SJCRH30 (cell line): ENCODE measurements around the gene BMP6. TPM values are rescaled to one million over a fixed set of nuclear protein-coding genes. Genes with fewer than 3 reads are reported as not detected.

Experiments
- DNase-seq, 2 experiments: peaks; one replicate each; pipeline ENCODE4 v3.0.0-alpha.2; 2015 to 2020
- H3K27ac ChIP-seq: fragments of 250-450 bp; sonication (Bioruptor Pico); 2 replicates; pipeline ENCODE4 v1.5.1; 2020; ENCODE audit warnings: mild to moderate bottlenecking, moderate library complexity
- H3K27me3 ChIP-seq: fragments of 250-450 bp; sonication (Bioruptor Pico); 2 replicates; pipeline ENCODE4 v1.5.1; 2020; ENCODE audit warnings: mild to moderate bottlenecking, moderate library complexity
- H3K36me3 ChIP-seq: fragments of 250-450 bp; sonication (Bioruptor Pico); 2 replicates; pipeline ENCODE4 v1.5.1; 2020; ENCODE audit warnings: mild to moderate bottlenecking, moderate library complexity
- H3K4me1 ChIP-seq: fragments of 250-450 bp; sonication (Bioruptor Pico); 2 replicates; pipeline ENCODE4 v1.5.1; 2020; ENCODE audit warnings: mild to moderate bottlenecking, moderate library complexity
- H3K4me3 ChIP-seq: fragments of 250-450 bp; sonication (Bioruptor Pico); 2 replicates; pipeline ENCODE4 v1.5.1; 2020; ENCODE audit warnings: mild to moderate bottlenecking, moderate library complexity
- H3K9me3 ChIP-seq: fragments of 250-450 bp; sonication (Bioruptor Pico); replicated peaks from 2 replicates; pipeline ENCODE4 v1.5.1; 2020; ENCODE audit warnings: mild to moderate bottlenecking, moderate library complexity
- total RNA-seq: library from RNA; depleted of rRNA; stranded (reverse); fragments of >200 nt; shearing (Covaris generic); gene quantifications from 2 replicates; pipeline ENCODE4 v1.2.3, GENCODE V29; 2014

The BMP6 gene
- total RNA-seq, 1 experiment from 2014 or later: 2.2 TPM

DNA sequence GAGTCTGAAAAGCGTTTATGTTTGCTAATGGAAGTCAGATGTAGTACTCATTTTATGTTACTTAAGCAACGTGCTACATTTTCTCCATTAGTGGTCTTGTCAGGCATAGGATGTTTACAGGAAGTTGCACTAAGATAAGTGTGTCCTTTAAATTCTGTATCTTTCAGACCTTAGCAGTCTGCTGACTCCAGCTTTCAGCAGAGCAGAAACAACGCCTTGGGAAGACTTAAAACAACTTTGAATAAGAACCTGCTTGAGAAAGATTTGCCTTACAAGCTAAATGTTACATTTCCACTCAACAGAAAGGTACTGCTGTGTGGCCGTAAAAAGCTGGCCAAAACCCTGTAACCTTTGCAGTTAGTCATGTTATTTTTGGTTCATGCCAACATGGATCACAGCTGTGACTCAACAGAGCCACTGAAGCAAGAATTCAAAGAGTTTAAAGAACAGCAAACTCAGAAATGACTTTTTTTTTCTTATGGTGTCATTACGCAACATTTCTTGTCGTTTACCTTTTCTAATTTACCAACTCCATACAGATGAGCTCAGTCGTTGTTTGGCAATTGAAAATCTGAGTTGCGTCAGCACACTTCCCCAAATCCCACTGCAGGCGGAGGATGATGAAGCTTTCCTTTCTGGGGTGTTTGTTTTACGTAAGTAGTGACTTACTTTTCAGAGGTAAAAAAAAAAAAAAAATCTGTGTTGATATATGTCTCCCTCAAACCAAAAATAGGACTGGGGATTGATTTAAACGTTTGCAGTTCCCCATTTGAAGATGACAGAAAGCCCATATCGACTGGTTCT is 27.9 kb upstream of the BMP6 start:
- H3K27ac ChIP-seq: no peak overlapping the region
- no peaks in the 10 kb centered on the region for H3K27me3 ChIP-seq
- H3K4me3 ChIP-seq: no peak overlapping the region
- DNase-seq: no peak
- H3K36me3 ChIP-seq: no peaks in the 10 kb centered on the region
- no peaks in the 10 kb centered on the region for H3K9me3 ChIP-seq
- no peaks in the 10 kb centered on the region for H3K4me1 ChIP-seq

GRCh38 chr6:7701212-7701834 is 24.6 kb upstream of the BMP6 start:
- DNase-seq: no peak
- H3K4me3 ChIP-seq: no peak overlapping the region
- no peaks in the 10 kb centered on the region for H3K4me1 ChIP-seq
- no peaks in the 10 kb centered on the region for H3K36me3 ChIP-seq
- H3K27ac ChIP-seq: no peak overlapping the region
- no peaks in the 10 kb centered on the region for H3K27me3 ChIP-seq
- no peaks in the 10 kb centered on the region for H3K9me3 ChIP-seq

GRCh38 chr6:7703148-7703680 is 22.7 kb upstream of the BMP6 start:
- no peaks in the 10 kb centered on the region for H3K4me1 ChIP-seq
- DNase-seq: no peak
- no peaks in the 10 kb centered on the region for H3K9me3 ChIP-seq
- H3K27ac ChIP-seq: no peak overlapping the region
- H3K4me3 ChIP-seq: no peak overlapping the region
- no peaks in the 10 kb centered on the region for H3K27me3 ChIP-seq
- no peaks in the 10 kb centered on the region for H3K36me3 ChIP-seq

- H3K36me3 ChIP-seq: no peaks in the 10 kb centered on the region
- H3K4me3 ChIP-seq: no peak overlapping the region
- H3K9me3 ChIP-seq: no peaks in the 10 kb centered on the region
- no peak for DNase-seq
- no peaks in the 10 kb centered on the region for H3K27me3 ChIP-seq
- H3K27ac ChIP-seq: no peak overlapping the region
- H3K4me1 ChIP-seq: no peaks in the 10 kb centered on the region
These were observed 20.4 kb upstream of the BMP6 start for GRCh38 chr6:7705483-7705882.

DNA sequence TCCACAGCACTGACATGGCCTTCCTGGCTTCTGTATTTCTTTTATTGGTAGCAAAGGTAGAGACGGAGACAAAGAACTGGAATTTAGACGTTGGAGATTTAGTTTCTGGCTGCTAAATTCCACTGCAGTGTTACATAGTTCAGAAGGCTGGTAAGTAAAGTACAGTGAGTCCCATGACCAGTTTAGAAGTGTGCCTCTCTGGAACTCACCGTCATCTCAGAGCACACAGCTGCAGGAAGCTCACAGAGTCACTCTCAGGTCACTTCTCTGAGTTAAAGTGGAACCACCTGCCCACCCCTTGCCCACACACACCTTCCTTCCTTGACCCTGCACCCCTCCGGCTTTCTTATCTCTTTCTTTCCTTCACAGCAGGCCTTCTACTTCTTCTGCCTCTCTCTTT is 19.6 kb upstream of the BMP6 start:
- DNase-seq: no peak
- H3K4me1 ChIP-seq: no peaks in the 10 kb centered on the region

GRCh38 chr6:7707787-7708186 is 18.1 kb upstream of the BMP6 start:
- Histone ChIP-seq H3K4me3 (no peak overlapping the region), H3K27ac (no peak overlapping the region), H3K36me3 (no peaks in the 10 kb centered on the region), H3K4me1 (no peaks in the 10 kb centered on the region), H3K9me3 (no peaks in the 10 kb centered on the region), H3K27me3 (no peaks in the 10 kb centered on the region)
- no peak for DNase-seq

More for the DNA sequence above, 19.6 kb upstream of the BMP6 start:
- no peak overlapping the region for H3K27ac ChIP-seq
- no peaks in the 10 kb centered on the region for H3K27me3 ChIP-seq
- no peaks in the 10 kb centered on the region for H3K9me3 ChIP-seq
- H3K36me3 ChIP-seq: no peaks in the 10 kb centered on the region
- H3K4me3 ChIP-seq: no peak overlapping the region

GRCh38 chr6:7719364-7719850 is 6.5 kb upstream of the BMP6 start:
- Histone ChIP-seq H3K4me1 (no peaks in the 10 kb centered on the region), H3K27me3 (no peaks in the 10 kb centered on the region), H3K36me3 (no peaks in the 10 kb centered on the region), H3K4me3 (no peak overlapping the region), H3K27ac (no peak overlapping the region), H3K9me3 (no peaks in the 10 kb centered on the region)
- DNase-seq: no peak

- Histone ChIP-seq H3K36me3 (no peaks in the 10 kb centered on the region), H3K4me3 (no peak overlapping the region), H3K27me3 (no peaks in the 10 kb centered on the region; the same call in 1 of the 2 replicates), H3K4me1 (no peaks in the 10 kb centered on the region), H3K9me3 (no peaks in the 10 kb centered on the region), H3K27ac (no peak overlapping the region)
- no peak for DNase-seq
These were observed 5.6 kb upstream of the BMP6 start for GRCh38 chr6:7720346-7720745.

DNA sequence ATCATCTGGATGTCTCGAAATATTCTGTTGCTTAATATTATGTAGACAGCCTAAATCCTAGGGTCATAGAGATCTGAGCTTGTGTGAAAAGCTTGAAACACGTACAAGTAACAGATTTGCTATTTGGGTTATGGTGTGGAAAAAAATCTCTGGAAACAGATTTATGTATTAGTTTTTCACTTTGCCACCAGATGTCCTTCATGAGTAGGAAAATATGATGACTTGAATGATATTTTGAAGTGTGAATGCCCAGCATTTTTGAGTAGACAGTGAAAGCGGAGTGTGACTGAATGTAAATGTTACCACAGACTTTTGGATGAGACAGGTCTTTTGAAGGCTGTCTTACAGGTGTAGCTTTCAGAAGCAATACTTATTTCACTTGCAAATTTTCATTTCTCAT is 4.2 kb upstream of the BMP6 start:
- H3K27ac ChIP-seq: no peak overlapping the region
- H3K4me3 ChIP-seq: no peak overlapping the region
- H3K27me3 ChIP-seq: no peaks in the 10 kb centered on the region; the same call in 1 of the 2 replicates
- no peaks in the 10 kb centered on the region for H3K36me3 ChIP-seq
- H3K9me3 ChIP-seq: no peaks in the 10 kb centered on the region
- H3K4me1 ChIP-seq: no peaks in the 10 kb centered on the region
- DNase-seq: peak in 1 of 2 experiments; percentile 24

GRCh38 chr6:7723041-7723447 is 2.9 kb upstream of the BMP6 start:
- DNase-seq: peak; percentile 67 to 77
- no peaks in the 10 kb centered on the region for H3K9me3 ChIP-seq

GRCh38 chr6:7723554-7723953 is 2.3 kb upstream of the BMP6 start:
- Histone ChIP-seq H3K4me3 (no peak overlapping the region), H3K27ac (no peak overlapping the region), H3K27me3 (peaks cover 4% of the 10 kb centered on the region; the same call in 1 of the 2 replicates), H3K4me1 (no peaks in the 10 kb centered on the region), H3K36me3 (no peaks in the 10 kb centered on the region), H3K9me3 (no peaks in the 10 kb centered on the region)
- DNase-seq: no peak

More at GRCh38 chr6:7723041-7723447, 2.9 kb upstream of the BMP6 start:
- H3K4me1 ChIP-seq: no peaks in the 10 kb centered on the region
- no peaks in the 10 kb centered on the region for H3K36me3 ChIP-seq
- H3K27ac ChIP-seq: no peak overlapping the region
- H3K27me3 ChIP-seq: no peaks in the 10 kb centered on the region; the same call in 1 of the 2 replicates
- H3K4me3 ChIP-seq: no peak overlapping the region

GRCh38 chr6:7725412-7725811 is 487 bp upstream of the BMP6 start:
- no peak overlapping the region for H3K27ac ChIP-seq
- peaks cover 4% of the 10 kb centered on the region; the same call in 1 of the 2 replicates for H3K27me3 ChIP-seq
- H3K4me3 ChIP-seq: peak overlapping the region; percentile 61
- no peaks in the 10 kb centered on the region for H3K4me1 ChIP-seq
- no peaks in the 10 kb centered on the region for H3K9me3 ChIP-seq
- DNase-seq: peak; percentile 29 to 39
- no peaks in the 10 kb centered on the region for H3K36me3 ChIP-seq

DNA sequence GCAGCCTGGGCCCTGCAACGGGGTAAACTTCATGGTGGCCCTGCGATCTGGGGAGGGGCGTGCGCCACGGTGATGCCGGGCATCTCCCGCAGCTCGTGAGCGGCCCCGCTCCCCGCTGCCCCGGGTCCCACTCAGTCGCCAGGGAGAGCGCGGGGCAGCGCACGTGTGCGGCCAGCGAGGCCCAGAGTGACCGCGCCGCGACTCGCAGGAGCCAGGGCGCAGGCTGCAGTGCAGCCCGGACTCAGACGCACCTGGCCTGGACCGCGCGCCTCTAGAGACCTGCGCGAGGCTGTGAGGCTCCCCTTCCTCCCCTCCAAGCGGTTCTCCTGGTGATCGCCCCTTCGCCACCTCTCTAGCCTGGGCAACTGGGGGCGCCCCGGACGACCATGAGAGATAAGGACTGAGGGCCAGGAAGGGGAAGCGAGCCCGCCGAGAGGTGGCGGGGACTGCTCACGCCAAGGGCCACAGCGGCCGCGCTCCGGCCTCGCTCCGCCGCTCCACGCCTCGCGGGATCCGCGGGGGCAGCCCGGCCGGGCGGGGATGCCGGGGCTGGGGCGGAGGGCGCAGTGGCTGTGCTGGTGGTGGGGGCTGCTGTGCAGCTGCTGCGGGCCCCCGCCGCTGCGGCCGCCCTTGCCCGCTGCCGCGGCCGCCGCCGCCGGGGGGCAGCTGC is 652 bp downstream of the BMP6 start:
- DNase-seq: peak; percentile 4 to 12
- Histone ChIP-seq H3K4me3 (peak overlapping the region; percentile 61), H3K27me3 (peaks cover 4% of the 10 kb centered on the region; the same call in 1 of the 2 replicates), H3K27ac (no peak overlapping the region), H3K36me3 (no peaks in the 10 kb centered on the region), H3K4me1 (no peaks in the 10 kb centered on the region), H3K9me3 (no peaks in the 10 kb centered on the region)

DNA sequence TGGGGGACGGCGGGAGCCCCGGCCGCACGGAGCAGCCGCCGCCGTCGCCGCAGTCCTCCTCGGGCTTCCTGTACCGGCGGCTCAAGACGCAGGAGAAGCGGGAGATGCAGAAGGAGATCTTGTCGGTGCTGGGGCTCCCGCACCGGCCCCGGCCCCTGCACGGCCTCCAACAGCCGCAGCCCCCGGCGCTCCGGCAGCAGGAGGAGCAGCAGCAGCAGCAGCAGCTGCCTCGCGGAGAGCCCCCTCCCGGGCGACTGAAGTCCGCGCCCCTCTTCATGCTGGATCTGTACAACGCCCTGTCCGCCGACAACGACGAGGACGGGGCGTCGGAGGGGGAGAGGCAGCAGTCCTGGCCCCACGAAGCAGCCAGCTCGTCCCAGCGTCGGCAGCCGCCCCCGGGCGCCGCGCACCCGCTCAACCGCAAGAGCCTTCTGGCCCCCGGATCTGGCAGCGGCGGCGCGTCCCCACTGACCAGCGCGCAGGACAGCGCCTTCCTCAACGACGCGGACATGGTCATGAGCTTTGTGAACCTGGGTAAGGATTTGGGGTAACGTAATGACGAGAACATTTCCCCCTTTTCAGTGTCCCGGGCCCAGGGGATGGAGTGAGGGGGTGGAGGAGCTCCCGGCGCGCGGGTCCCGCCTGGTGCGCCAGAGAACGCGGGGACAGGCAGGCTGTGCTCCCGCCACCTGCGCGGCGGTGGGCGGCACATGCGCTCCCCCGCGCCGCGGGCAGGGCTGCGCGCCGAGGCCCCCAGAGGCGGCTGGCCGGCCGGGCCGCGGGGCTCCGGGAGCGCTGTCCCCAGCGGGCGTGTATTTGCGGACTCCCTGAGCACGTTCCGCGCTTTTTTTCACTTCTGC is 1.4 kb downstream of the BMP6 start:
- H3K9me3 ChIP-seq: no peaks in the 10 kb centered on the region
- no peak overlapping the region for H3K27ac ChIP-seq
- H3K36me3 ChIP-seq: no peaks in the 10 kb centered on the region
- H3K27me3 ChIP-seq: peaks cover 4% of the 10 kb centered on the region; the same call in 1 of the 2 replicates
- peak; percentile 21 to 38 for DNase-seq
- H3K4me1 ChIP-seq: no peaks in the 10 kb centered on the region
- peak overlapping the region; percentile 61 for H3K4me3 ChIP-seq
